Kidney (tissue), 14 donors: ENCODE measurements around the gene ZNF438. TPM values are rescaled to one million over a fixed set of nuclear protein-coding genes. Genes with fewer than 3 reads are reported as not detected.

ENCODE experiments used
- DNase-seq, 5 donors: peaks; one replicate each; pipeline ENCODE4 v3.0.0-alpha.2; 2013 to 2020
- FAIRE-seq: peaks from 2 replicates; lab custom pipeline; 2012; peaks lifted over from hg19 to GRCh38; lab: Jason Lieb, UNC
- H3K27ac ChIP-seq, 2 donors: one replicate each; pipeline ENCODE4 v1.7.0; 2013; ENCODE audit warnings: low read depth in 2 of 2, low read length in 2 of 2, inconsistent platforms in 1 of 2
- H3K27me3 ChIP-seq: one replicate; pipeline ENCODE4 v1.7.1; 2013; ENCODE audit warnings: low read length, inconsistent platforms; ENCODE audit not compliant: control insufficient read depth, insufficient read depth
- H3K36me3 ChIP-seq, 3 donors: one replicate each; pipeline versions ENCODE4 v1.7.0 to v1.7.1; 2013; ENCODE audit warnings: low read length in 3 of 3, control low read depth in 1 of 3, inconsistent platforms in 1 of 3; ENCODE audit not compliant: insufficient read depth in 3 of 3, control insufficient read depth in 2 of 3
- H3K4me1 ChIP-seq, 3 donors: one replicate each; pipeline versions ENCODE4 v1.7.0 to v1.7.1; 2013; ENCODE audit warnings: low read length in 3 of 3, inconsistent platforms in 1 of 3, low read depth in 1 of 3; ENCODE audit not compliant: control insufficient read depth in 2 of 3, insufficient read depth in 2 of 3
- H3K4me3 ChIP-seq, 3 donors: one replicate each; pipeline versions ENCODE4 v1.7.0 to v1.8.1; 2013; ENCODE audit warnings: low read length in 3 of 3, control low read depth in 1 of 3, inconsistent platforms in 1 of 3
- H3K9ac ChIP-seq, 3 donors: one replicate each; pipeline versions ENCODE4 v1.7.0 to v1.7.1; 2013; ENCODE audit warnings: low read length in 3 of 3, control low read depth in 1 of 3, inconsistent platforms in 1 of 3
- H3K9me3 ChIP-seq, 3 donors: one replicate each; pipeline versions ENCODE4 v1.7.0 to v1.7.1; 2013; ENCODE audit warnings: low read length in 3 of 3, control low read depth in 1 of 3, inconsistent platforms in 1 of 3; ENCODE audit not compliant: control insufficient read depth in 2 of 3, insufficient read depth in 1 of 3
- CTCF ChIP-seq: IDR thresholded peaks from 3 replicates; pipeline ENCODE4 v1.5.1; 2012; ENCODE audit warnings: mild to moderate bottlenecking, moderate library complexity, borderline replicate concordance; ENCODE audit not compliant: insufficient read depth; ENCODE audit errors: extremely low read depth
- intact Hi-C: fragments of 100-400 bp; cut with DNase I; formaldehyde crosslinking; loops from one replicate; pipeline ENCODE4 v1.11.1; 2022
- polyA plus RNA-seq: library from polyadenylated mRNA; stranded (reverse); fragments of 350-450 nt; fragmentation: Illumina TruSeq; extraction: RNeasy Lipid Tissue Mini Kit (QIAGEN cat#74804); gene quantifications from one replicate; pipeline ENCODE4 v1.2.3, GENCODE V29; 2014; ENCODE audit warnings: low read depth, low replicate concordance; ENCODE audit not compliant: insufficient read depth
- total RNA-seq: library from RNA; stranded (reverse); fragmentation: NEBNext Ultra II Directional; extraction: Animal tissue kit (Norgen Biotek cat#: 25700); gene quantifications from one replicate; pipeline ENCODE4 v1.2.1, GENCODE V29; 2021
- donor health status: control.
- donor health status: control.
- donor health status: control.
- donor health status: control.
- donor health status: control.
- donor health status: DM: yes; HTN: yes; CAD: no.
- donor health status: Normal renal cell carcinoma (clear cell type).

Gene ZNF438
- total and polyA plus RNA-seq, 2 donors from 2014 or later, result 5.9 to 9.9 TPM

DNA sequence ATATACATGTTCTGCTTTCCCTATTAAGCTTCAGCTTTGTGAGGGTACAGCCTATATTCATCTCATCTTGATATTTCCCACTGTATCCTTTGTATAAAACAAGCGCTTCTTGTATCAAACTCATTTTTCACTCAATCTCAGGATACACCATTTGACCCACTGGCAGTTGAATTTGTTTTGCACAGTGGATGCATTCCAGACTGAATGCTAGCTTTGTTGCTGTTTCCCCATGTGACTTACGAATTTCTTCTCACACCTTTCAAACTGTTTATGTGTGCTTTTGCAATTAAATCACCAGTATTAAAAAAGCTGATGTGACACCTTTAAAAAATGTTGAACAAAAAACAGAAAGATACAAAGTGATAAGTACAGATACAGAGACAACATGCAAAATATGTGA is 180.9 kb downstream of the ZNF438 start:
- FAIRE-seq (no peak), DNase-seq (no peak)
- intact Hi-C loops, result no loop called here
- H3K9me3 ChIP-seq, result no peaks in the 10 kb centered on the region
- H3K9ac ChIP-seq, result no peak overlapping the region
- H3K4me3 ChIP-seq, result no peak overlapping the region
- H3K27ac ChIP-seq, result no peak overlapping the region
- TF ChIP-seq CTCF, result no peak
- peaks cover 0 to 4% (median 3%) of the 10 kb centered on the region in 3 donors for H3K4me1 ChIP-seq
- H3K36me3 ChIP-seq, result no peaks in the 10 kb centered on the region
- no peaks in the 10 kb centered on the region for H3K27me3 ChIP-seq

- FAIRE-seq, result no peak
- Histone ChIP-seq H3K27me3 (no peaks in the 10 kb centered on the region), H3K9ac (no peak overlapping the region), H3K9me3 (no peaks in the 10 kb centered on the region), H3K36me3 (no peaks in the 10 kb centered on the region), H3K4me1 (peaks cover 0 to 3% (median 0%) of the 10 kb centered on the region in 3 donors), H3K27ac (no peak overlapping the region), H3K4me3 (no peak overlapping the region)
- intact Hi-C loops, result no loop called here
- DNase-seq, result no peak
- no peak for TF ChIP-seq CTCF
Measured at GRCh38 chr10:30849231-30850035, 182.2 kb downstream of the ZNF438 start.

DNA sequence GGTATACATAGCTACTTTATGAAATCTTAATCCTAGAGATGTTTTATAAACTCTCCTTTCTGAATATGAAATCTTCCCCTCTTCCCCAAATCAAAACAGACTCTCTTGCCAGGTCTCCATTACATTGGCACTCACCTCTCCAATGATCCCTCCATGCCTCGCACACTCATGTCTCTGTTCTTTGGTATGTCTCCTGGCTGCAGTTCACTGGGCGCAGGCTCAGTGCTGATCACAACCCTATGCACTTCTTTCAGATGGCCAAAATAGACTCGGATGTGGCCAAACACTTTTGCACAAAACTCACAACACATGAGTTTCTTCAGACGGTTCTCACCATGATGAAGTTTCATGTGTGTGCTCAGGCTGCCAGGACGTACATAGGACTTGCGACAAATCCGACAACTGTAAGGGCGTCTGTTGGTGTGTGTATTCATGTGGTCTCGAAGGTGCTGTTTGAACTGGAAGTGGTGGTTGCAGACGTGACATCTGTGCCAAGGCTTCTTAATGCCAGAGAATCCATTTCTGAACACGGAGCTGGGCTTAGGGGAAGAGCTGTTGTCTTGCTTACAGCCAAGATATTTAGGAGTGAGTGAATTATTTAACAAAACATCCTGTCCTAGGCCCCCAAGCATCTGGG is 183.2 kb downstream of the ZNF438 start:
- no peak for DNase-seq
- H3K27ac ChIP-seq, result no peak overlapping the region
- H3K9ac ChIP-seq, result no peak overlapping the region
- no peak for TF ChIP-seq CTCF
- no peaks in the 10 kb centered on the region for H3K27me3 ChIP-seq
- peaks cover 0 to 3% (median 0%) of the 10 kb centered on the region in 3 donors for H3K4me1 ChIP-seq
- FAIRE-seq, result no peak
- no peaks in the 10 kb centered on the region for H3K36me3 ChIP-seq
- intact Hi-C loops, result no loop called here
- H3K4me3 ChIP-seq, result no peak overlapping the region
- H3K9me3 ChIP-seq, result no peaks in the 10 kb centered on the region
